ENCODE measurements around the gene GALNT2. TPM values are rescaled to one million over a fixed set of nuclear protein-coding genes. Genes with fewer than 3 reads are reported as not detected.
A peak's percentile ranks its signal among the peaks of the same experiment; 100 is the strongest.

GALNT2 gene
- total and polyA plus RNA-seq, 2 of the 13 experiments (the other 11 are each of a cell fraction or from before 2014, with no cell fraction given): 39.3 to 39.6 TPM

DNA sequence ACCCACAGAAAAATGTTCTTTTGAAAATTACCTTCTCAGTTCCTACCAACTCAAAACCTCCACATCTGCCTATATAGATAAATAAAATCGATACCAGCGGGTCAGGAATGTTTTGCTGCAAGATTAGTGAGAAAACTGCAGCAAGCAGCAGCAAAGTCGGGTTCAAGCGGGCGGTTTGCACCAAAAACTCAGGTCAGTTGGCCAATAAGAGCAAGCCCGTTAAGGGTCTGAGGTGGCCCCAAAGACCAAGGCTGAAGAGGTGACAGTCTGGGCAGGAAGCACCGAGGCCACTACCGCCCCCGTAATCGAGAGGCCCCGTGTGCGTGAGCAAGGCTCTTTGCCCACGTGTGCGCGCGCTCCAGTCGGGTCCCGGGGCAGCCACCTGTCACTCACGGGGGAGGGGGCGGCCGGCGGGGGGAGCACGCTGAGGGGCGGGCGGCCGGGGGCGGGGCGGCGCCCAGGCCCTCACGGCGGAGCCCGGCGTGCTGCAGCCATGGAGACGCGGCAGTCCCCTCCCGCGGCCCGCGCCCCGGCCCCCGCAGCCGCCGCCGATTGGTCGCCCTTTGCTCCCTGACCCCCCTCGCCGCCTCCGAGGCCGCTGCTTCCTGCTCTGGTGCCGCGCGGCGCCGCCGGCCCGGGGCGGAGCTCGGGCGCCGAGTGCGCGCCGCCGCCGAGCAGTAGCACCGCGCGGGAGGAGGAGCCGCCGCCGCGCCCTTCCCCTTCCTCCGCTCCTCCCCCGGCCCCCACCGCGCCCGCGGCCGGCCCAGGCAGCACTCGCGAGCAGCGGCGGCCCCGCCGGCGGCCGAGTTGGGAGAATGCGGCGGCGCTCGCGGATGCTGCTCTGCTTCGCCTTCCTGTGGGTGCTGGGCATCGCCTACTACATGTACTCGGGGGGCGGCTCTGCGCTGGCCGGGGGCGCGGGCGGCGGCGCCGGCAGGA lies at the start of gene GALNT2 (continued):
- no peak for TF ChIP-seq ZNF253 (CRISPR knock-in tag; IDR thresholded peaks at IDR 0.05; ENCODE audit: borderline replicate concordance)
- TF ChIP-seq IRX3 (CRISPR knock-in tag; IDR thresholded peaks at IDR 0.05; ENCODE audit: borderline replicate concordance, low read depth): no peak
- no peak for TF ChIP-seq NBN (conservative IDR thresholded peaks at IDR 0.05)
- no peak for TF ChIP-seq ZNF891 (CRISPR knock-in tag; IDR thresholded peaks at IDR 0.05)
- TF ChIP-seq ZNF282 (IDR thresholded peaks at IDR 0.05; ENCODE audit: partially characterized antibody): no peak
- TF ChIP-seq, protein P1, sequence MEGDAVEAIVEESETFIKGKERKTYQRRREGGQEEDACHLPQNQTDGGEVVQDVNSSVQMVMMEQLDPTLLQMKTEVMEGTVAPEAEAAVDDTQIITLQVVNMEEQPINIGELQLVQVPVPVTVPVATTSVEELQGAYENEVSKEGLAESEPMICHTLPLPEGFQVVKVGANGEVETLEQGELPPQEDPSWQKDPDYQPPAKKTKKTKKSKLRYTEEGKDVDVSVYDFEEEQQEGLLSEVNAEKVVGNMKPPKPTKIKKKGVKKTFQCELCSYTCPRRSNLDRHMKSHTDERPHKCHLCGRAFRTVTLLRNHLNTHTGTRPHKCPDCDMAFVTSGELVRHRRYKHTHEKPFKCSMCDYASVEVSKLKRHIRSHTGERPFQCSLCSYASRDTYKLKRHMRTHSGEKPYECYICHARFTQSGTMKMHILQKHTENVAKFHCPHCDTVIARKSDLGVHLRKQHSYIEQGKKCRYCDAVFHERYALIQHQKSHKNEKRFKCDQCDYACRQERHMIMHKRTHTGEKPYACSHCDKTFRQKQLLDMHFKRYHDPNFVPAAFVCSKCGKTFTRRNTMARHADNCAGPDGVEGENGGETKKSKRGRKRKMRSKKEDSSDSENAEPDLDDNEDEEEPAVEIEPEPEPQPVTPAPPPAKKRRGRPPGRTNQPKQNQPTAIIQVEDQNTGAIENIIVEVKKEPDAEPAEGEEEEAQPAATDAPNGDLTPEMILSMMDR (CRISPR knock-in tag; IDR thresholded peaks at IDR 0.05): peak; percentile 13; the same call in 1 of the 2 replicates
- no peak for TF ChIP-seq FOXM1 (CRISPR knock-in tag; IDR thresholded peaks at IDR 0.05)
- TF ChIP-seq, protein P2, sequence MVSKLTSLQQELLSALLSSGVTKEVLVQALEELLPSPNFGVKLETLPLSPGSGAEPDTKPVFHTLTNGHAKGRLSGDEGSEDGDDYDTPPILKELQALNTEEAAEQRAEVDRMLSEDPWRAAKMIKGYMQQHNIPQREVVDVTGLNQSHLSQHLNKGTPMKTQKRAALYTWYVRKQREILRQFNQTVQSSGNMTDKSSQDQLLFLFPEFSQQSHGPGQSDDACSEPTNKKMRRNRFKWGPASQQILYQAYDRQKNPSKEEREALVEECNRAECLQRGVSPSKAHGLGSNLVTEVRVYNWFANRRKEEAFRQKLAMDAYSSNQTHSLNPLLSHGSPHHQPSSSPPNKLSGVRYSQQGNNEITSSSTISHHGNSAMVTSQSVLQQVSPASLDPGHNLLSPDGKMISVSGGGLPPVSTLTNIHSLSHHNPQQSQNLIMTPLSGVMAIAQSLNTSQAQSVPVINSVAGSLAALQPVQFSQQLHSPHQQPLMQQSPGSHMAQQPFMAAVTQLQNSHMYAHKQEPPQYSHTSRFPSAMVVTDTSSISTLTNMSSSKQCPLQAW (CRISPR knock-in tag; IDR thresholded peaks at IDR 0.05): no peak
- TF ChIP-seq, protein P3, sequence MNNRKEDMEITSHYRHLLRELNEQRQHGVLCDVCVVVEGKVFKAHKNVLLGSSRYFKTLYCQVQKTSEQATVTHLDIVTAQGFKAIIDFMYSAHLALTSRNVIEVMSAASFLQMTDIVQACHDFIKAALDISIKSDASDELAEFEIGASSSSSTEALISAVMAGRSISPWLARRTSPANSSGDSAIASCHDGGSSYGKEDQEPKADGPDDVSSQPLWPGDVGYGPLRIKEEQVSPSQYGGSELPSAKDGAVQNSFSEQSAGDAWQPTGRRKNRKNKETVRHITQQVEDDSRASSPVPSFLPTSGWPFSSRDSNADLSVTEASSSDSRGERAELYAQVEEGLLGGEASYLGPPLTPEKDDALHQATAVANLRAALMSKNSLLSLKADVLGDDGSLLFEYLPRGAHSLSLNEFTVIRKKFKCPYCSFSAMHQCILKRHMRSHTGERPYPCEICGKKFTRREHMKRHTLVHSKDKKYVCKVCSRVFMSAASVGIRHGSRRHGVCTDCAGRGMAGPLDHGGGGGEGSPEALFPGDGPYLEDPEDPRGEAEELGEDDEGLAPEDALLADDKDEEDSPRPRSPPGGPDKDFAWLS (CRISPR knock-in tag; IDR thresholded peaks at IDR 0.05; ENCODE audit: borderline replicate concordance): no peak
- TF ChIP-seq, protein P4, sequence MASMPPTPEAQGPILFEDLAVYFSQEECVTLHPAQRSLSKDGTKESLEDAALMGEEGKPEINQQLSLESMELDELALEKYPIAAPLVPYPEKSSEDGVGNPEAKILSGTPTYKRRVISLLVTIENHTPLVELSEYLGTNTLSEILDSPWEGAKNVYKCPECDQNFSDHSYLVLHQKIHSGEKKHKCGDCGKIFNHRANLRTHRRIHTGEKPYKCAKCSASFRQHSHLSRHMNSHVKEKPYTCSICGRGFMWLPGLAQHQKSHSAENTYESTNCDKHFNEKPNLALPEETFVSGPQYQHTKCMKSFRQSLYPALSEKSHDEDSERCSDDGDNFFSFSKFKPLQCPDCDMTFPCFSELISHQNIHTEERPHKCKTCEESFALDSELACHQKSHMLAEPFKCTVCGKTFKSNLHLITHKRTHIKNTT (CRISPR knock-in tag; IDR thresholded peaks at IDR 0.05): no peak
- no peak for TF ChIP-seq ZKSCAN8 (CRISPR knock-in tag; IDR thresholded peaks at IDR 0.05; ENCODE audit: borderline replicate concordance)
- no peak for TF ChIP-seq FOXA3 (CRISPR knock-in tag; IDR thresholded peaks at IDR 0.05)
- TF ChIP-seq, protein P5, sequence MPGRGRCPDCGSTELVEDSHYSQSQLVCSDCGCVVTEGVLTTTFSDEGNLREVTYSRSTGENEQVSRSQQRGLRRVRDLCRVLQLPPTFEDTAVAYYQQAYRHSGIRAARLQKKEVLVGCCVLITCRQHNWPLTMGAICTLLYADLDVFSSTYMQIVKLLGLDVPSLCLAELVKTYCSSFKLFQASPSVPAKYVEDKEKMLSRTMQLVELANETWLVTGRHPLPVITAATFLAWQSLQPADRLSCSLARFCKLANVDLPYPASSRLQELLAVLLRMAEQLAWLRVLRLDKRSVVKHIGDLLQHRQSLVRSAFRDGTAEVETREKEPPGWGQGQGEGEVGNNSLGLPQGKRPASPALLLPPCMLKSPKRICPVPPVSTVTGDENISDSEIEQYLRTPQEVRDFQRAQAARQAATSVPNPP (CRISPR knock-in tag; IDR thresholded peaks at IDR 0.05): no peak
- no peak for TF ChIP-seq ZNF652 (CRISPR knock-in tag; IDR thresholded peaks at IDR 0.05; ENCODE audit: borderline replicate concordance, low read depth)
- TF ChIP-seq ZNF720 (CRISPR knock-in tag; IDR thresholded peaks at IDR 0.05): no peak
- peak; percentile 50 for TF ChIP-seq ZFX (CRISPR knock-in tag; IDR thresholded peaks at IDR 0.05; ENCODE audit: low read depth)
- TF ChIP-seq, protein P6, sequence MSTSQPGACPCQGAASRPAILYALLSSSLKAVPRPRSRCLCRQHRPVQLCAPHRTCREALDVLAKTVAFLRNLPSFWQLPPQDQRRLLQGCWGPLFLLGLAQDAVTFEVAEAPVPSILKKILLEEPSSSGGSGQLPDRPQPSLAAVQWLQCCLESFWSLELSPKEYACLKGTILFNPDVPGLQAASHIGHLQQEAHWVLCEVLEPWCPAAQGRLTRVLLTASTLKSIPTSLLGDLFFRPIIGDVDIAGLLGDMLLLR (CRISPR knock-in tag; IDR thresholded peaks at IDR 0.05): peak; percentile 70; the same call in 1 of the 2 replicates
- TF ChIP-seq SRY (CRISPR knock-in tag; IDR thresholded peaks at IDR 0.05): no peak

Measured in HepG2 (cell line).